A172 (cell line): ENCODE measurements around the gene TEF. TPM values are rescaled to one million over a fixed set of nuclear protein-coding genes. Genes with fewer than 3 reads are reported as not detected.
A peak's percentile ranks its signal among the peaks of the same experiment; 100 is the strongest.

Experiments used
- DNase-seq: peaks from one replicate; pipeline ENCODE4 v3.0.0-alpha.2; 2015; ENCODE audit warnings: low spot score
- total RNA-seq: library from RNA; depleted of rRNA; stranded (reverse); fragments of >200 nt; shearing (Covaris generic); gene quantifications from 2 replicates; pipeline ENCODE4 v1.2.3, GENCODE V29; 2014; rRNA removed

Gene TEF, protein sequence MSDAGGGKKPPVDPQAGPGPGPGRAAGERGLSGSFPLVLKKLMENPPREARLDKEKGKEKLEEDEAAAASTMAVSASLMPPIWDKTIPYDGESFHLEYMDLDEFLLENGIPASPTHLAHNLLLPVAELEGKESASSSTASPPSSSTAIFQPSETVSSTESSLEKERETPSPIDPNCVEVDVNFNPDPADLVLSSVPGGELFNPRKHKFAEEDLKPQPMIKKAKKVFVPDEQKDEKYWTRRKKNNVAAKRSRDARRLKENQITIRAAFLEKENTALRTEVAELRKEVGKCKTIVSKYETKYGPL
- 4.4 and 5.9 TPM in 2 replicates for total RNA-seq

DNA sequence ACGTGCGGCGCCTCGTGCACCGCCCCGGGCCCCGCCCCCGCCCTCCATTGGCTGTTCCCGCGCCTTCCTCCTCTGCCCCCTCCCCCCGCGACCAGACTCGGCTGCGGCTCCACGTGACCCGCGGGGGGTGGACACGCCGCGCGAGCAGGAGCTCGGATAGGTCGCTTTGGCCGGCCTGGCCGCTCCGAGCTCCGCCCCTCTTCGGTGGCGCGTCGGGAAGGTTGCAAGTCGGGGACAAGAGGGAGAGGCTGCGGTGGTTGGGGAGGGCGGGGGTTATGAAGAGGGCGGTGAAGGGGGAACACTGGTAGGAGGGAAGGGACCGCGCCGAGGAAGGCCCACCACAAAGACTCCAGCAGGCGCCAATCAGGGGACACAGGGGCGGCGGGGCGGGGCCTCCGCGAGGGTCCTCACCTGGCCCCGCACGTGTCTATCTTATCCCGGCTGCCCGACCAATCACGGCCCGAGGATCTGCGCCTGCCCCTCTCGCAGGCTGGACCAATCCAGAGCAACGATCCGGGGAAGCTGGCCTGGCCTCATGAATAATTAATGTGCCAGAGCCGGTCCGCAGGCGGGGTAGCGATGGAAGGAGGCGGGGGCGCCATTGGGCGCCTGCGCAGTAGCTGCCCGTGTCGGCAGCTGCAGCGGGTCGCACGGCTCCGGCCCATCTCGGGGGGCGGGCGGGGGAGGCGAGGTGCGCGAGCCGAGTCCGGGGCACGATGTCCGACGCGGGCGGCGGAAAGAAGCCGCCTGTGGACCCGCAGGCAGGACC, at the start of gene TEF:
TEF (plus strand) TSS at position 614 of the 769 bp plus-strand sequence; CDS start at position 717, 103 bp downstream.
- DNase-seq = peak; percentile 92

DNA sequence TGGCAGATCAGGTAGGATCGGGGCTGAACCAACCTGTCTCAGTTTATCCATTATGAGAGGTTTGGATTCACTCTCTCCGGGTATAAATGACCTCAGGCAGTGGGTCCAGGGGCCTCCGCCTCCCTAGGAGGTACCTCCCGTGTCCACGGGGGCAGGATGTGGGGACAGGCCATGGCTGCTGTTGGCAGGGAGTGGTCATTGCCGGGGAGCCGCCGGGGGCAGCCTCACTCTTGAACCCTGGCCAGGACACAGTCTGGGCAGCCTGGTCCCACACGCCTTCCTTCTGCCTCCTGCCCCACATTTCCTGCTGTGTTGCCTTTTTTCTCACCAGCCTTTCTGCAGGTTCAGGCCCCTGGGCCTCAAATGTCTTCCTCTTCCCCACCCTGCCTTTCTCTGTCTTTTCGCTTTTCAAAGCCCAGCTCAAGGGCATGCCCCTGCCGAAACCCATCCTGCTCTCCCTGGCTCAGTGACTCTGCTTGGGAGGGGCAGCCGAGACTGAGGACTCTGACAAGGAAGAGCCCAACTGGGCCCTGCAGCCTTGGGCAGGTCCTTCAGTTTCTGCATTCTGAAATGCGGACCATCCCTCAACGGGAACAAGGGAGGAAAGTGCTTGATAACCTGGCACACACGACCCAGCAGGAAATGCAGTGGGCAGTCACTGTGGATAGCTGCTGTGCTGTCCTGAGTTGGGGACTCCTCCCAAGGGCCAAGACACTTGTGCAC, 49.4 kb upstream of the TEF start:
- DNase-seq = no peak

DNA sequence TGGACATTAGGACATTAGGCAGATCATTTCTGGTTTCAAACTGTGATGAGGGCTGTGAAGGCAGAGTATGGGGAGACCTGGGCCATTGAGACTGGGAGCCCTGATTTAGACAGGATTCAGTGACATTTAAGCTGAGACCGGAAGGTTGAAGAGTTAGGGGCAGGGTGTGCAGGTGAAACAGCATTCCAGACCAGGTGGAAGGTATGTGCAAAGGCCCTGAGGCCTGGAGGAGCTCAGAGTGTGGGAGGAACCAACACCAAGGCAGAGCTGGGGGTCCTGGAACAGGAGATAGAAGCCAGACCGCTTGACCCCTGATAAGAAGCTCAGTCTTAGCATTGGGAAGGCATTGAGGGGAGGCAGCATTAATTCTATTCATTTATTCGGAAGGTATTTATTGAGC, 47.9 kb upstream of the TEF start:
- no peak for DNase-seq

DNA sequence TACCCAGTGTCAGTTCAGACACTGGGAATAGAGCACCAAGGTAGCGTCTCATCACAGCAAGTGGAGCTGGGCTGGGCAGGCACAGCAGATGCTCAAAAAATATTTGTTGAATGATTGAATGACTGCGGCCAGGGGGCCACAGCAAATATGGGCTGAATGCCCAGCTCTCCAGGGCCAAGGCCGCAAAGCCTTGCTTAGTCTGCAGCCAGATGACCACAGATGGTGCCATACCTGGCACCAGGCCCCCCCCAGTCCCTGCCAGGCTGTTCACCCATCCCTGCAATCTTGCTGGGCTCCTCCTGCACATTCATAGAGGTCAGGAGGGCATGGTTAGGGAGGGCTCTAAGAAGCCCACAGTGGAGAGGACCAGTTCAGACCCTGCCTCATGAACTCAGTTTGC, 47.5 kb upstream of the TEF start:
- DNase-seq = no peak

DNA sequence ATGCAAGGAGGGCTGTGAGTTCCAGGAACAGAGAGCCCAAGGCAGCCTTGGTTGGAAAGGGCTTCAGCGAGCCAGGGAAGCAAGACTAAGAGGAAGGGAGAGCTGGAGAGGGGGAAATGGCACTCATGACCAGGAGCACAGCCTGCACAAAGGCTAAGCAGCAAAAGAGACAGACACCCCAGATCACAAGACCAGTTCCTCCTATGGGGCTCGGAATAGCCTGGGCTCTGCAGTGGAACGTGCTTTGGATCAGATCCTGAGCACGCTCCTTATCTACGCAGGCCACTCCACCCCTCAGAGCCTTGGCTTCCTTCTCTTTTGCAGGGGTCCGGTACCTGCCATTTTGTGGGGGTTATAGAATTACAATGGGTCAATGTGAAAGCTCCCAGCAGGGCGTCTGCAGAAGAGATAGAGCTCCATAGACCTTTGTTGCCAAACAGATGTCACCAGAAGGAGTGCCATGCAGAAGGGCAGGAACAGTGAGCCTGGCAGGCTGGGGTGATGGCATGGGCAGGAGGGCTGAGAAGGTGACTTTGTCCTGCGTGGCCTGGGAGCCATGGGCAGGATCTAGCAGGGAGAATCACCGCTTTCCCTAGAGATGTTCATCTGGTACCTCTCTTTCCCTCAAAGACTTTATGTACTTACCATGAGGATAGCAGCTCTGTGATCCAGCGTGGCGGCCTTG, 46.6 kb upstream of the TEF start:
- no peak for DNase-seq

DNA sequence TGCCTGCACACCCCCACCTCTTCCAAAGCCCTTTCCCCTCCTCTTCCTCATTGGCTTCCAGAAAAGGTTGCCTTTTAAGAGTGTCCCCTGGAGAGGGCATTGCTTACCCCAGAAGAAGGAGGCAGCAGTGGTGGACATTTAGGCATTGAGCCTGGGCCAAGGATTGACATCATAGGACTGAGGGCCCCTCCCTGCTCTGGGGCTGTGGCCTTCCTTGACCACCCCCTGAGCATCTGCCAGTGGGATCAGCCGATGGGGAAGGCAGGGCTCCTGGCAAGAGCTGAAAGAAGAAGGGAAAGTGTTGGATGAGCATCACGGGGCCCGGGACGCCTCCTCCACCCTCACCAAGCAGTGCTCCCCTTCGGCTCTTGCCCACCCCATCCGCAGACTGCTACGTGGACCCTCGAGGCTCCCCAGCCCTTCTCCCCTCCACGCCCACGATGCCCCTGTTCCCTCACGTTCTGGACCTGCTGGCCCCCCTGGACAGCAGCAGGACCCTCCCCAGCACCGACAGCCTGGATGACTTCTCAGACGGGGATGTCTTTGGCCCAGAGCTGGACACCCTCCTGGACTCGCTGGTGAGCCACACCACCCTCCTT, 43.0 kb upstream of the TEF start:
- DNase-seq = no peak

DNA sequence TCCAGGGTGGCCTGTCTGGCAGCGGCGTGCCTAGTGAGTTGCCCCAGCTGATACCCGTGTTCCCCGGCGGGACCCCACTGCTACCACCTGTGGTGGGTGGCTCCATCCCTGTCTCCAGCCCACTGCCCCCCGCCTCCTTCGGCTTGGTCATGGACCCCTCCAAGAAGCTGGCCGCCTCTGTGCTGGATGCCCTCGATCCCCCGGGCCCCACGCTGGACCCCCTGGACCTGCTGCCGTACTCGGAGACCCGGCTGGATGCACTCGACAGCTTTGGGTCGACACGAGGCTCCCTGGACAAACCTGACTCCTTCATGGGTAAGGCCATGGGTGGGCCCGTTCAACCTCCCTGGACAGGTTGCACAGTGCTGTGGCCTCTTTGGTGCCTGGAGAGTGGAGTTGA, 41.9 kb upstream of the TEF start:
- DNase-seq = no peak

DNA sequence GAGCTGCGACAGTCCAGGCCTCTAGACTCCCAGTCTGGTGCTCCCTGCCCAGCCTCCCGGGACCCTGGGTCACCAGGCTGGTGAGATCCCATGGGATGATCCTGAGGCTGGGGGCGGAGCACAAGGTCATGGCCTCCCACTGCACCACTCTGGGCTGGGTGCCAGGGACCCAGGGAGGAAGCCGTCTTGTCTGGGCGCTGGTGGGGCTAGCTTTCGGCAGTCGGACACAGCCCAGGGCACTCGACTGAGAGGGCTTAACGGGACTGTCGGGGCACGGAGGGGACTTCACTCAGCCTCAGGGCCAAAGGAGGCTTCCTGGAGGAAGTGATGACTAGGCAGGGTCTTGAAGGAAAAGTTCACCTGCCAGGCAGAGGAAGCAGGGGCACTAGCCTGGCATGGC, 41.4 kb upstream of the TEF start:
- no peak for DNase-seq

DNA sequence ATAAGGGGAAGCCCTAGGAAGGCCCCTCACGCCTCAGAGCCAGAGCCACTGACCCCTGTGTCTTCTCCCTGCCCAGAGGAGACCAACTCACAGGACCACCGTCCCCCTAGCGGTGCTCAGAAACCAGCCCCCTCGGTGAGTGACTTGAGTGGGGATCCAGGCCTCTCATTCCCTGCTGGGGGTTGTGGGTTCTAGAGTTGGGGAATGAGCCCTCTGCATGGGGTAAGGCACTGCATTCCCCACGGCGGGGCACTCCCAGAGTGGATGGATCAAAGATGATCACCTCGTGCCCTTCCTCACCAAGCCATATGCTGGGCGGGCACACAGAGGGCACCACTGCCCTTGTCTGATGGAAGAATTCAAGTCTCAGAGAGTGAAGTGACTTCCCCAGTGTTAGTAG, 40.7 kb upstream of the TEF start:
- DNase-seq = no peak

DNA sequence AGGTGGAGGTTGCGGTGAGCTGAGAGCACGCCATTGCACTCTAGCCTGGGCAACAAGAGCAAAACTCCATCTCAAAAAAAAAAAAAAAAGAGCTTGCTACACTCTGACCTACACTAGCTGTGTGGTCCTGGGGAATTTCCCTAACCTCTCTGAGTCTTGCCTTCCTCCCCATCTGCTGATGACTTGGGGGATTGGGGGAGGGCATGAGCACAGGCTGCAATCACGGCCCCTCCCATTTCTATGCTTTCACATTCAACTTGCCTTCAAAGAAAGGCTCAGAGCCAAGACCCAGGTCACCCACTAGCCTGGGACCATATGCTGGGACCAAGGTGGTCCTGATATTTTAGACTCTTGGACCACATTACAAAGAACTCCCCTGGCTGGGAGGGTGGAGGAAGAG, 39.8 kb upstream of the TEF start:
- peak; percentile 10 for DNase-seq

DNA sequence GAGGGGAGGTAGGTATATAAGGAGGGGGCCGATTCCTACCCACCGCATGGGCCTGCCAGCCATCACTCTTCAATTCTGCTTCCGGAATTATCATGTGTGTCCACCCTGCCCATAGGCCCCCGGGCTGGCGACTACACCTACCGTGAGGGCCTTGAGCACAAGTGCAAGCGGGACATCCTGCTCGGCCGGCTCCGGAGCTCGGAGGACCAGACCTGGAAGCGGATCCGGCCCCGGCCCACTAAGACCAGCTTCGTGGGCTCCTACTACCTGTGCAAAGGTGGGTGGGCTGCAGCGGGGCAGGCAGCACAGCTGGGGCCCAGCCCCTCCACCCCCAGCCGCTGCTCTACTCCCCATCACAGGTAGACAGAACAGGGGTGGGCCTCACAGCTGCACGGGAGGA, 38.4 kb upstream of the TEF start:
- DNase-seq = no peak

DNA sequence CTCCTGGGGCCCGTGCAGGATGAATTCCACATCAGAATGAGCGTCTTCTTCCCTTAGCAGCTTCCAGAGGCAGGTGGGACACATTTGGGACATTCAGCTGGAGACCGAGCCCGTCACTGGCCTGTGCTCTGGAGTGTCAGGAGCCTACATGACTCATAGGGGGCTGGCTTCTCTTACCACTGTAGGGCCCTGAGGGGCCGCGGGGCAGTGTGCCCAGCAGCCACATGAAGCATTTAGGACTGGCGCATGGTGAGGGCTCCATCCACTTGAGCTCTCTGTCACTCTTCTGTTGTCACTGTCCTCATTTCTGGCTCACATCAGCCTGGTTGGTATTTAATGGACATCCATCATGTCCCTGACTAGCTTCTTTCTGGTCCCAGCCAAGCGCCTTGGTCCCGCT, 38.0 kb upstream of the TEF start:
- no peak for DNase-seq

DNA sequence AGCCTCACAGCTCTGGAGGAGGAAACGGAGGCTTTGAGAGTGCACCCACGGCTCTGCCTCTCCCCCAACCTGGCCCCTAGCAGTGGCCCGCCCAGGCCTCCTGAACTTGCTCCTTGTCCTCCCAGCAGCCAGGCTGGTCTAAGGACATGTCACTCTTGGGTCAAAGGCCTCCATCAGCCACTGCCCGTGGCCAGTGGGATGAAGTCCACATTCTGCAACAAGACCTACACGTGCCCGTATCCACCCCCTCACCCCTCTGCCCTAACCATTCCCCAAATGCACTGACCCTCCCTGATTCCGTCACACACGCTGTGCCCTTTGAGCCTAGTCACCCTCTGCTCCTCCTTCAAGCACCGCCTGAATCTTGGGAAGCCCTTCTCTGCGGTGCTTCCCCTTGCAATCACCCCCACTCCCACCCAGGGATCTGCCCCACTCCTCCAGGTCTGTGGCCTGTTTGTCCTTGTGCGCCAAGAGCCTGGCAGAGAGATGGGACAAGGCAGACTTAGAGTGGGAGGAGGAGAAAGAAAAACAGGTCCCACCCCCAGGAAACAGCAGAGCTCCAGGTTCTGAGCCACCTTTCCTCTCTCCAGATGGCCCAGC, 37.5 kb upstream of the TEF start:
- DNase-seq = no peak

DNA sequence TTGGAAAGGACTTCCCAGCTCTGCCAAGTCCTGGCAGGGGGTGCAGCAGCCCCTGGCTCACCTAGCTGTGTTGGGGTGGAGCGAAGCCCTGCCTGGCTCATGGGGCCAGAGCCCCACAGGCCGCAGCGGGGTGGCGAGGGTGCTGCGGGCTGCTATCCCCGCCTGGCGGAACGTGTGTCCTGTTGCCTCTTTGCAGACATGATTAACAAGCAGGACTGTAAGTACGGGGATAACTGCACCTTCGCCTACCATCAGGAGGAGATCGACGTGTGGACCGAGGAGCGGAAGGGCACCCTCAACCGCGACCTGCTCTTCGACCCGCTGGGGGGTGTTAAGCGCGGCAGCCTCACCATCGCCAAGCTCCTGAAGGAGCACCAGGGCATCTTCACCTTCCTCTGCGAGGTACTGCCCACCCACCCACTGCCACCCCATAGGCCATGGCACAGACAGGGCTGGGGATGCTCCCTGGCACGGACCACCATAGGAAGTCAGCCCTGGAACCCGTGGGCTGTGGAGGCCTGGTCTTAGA, 35.9 kb upstream of the TEF start:
- no peak for DNase-seq

DNA sequence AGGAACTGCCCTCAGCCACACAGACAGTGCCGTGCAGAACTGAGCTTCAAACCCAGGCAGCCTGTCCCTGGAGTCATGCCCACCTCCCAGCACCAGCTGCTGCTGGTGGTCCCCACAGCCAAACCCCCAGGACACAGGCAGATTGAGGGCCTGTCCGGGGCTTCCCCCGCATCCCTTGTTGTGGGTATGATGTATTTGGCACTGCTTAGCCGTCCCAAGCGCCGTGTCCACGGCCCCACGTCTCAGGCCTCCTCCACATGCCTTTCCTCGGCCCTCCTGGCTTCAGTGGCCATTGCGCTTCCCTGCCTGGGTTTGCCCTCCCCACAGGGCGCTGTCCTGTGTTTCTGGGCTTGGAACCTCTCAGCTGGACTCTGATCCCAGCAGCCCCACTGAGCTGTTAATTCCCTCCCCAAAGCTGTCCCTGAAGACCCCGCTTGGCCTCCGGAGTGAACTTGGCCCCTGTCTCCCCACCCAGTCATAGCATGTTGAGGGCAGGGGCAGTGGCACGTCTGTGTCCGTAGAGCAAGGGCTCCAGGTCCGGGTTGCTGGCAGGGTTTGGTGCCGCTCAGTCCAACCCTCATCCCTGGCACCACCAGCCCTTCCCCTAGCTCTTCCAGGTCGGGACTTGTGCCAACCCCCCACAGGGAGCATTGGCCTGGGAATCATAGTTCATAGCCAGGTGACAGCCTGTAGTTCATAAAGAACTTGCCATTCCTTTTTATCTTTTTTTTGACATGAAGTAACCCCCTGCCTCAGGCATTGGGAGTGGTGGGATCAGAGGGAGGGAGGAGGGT, 34.5 kb upstream of the TEF start:
- DNase-seq = no peak

DNA sequence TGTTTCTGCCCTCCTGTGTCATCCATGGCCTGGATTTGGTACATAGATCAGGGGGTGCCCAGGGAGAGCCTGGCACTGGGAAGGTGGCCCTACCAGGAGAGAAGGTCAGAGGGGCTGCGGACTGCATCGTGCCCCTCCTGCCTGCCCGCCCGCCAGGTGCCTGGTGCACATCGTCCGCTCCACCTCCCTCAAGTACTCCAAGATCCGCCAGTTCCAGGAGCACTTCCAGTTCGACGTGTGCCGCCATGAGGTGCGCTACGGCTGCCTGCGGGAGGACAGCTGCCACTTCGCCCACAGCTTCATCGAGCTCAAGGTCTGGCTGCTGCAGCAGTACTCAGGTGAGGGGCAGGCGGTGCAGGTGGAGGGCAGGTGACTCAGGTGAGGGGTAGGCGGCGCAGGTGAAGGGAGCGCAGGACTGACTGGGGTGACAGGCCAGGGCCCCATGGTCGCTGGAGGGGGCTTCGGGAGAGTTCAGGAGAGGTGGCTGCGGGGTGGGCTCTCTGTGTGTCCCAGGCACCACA, 32.7 kb upstream of the TEF start:
- DNase-seq = no peak

DNA sequence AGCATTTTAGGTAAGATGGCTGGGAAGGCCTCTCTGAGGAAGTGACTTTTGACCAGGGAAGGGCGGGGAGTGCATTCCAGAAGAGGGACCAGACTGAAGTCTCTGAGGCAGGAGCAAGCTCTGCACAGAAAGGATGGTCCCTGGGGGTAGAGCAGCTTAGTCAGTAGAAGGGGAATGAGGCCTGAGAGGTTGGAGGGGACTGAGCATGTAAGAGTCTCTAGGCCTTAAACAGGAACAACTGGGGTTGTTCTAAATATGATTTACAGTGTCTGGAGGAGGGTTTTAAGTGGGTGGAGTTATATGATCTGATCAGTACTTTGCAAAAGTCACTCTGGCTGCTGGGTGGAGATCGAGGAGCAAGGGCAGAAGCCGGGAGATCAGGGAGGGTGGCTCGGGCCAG, 31.7 kb upstream of the TEF start:
- DNase-seq = no peak

DNA sequence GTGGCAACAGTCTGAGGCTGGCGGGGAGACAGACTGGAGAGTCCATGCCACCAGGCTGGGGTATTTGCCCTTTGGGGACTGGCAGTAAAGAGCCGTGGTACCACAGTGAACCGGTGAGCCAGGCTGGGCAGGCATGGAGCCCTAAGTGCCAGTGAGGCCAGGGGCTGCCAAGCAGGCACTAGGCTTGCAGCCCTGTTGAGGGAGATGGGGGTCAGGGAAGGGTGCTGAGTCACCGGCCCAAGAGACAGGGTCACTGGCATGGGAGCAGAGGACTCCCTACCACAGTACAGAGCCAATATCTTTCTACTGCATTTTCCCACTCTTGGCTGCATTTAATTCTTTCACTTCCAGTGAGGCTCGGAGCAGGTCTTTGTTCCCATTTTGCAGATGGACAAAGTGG, 30.7 kb upstream of the TEF start:
- DNase-seq = no peak

DNA sequence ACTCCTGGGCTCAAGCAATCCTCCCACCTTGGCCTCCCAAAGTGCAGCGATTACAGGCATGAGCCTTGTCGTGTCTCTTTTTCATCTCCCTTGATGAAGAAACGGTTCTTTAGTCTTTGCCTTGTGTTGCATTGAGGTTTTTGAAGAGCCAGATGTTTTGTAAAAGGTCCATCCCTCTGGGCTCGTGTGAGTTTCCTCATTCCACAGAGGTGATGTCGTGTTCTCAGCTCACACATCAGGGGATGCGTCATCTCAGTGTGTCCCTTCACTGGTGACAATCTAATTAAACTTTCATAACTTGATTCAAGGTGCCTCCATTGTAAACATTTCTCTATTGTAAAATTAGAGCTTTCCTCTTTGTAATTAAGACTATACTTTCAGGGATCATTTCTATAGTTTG, 29.7 kb upstream of the TEF start:
- DNase-seq = peak; percentile 44
